Heart left ventricle (tissue), 16 donors: ENCODE results near the gene COMMD3. TPM values are rescaled to one million over a fixed set of nuclear protein-coding genes. Genes with fewer than 3 reads are reported as not detected.

Experiments
- ATAC-seq, 4 donors: fragments of 200-7000 bp; cut with Tn5 transposase; one replicate each; pipeline ENCODE4 v1.9.1; 2020 to 2022; ENCODE audit warnings: moderate library complexity in 4 of 4, mild to moderate bottlenecking in 3 of 4, moderate number of reproducible peaks in 1 of 4
- DNase-seq, 5 donors: peaks; one replicate each; pipeline ENCODE4 v3.0.0-alpha.2; 2020
- H3K27ac ChIP-seq, 12 donors: fragments of 200-600 bp; sonication (generic) in 4 of 12; one replicate each; pipeline versions ENCODE4 v1.5.0 to v1.8.0; 2016 to 2022; ENCODE audit warnings: mild to moderate bottlenecking in 2 of 12
- H3K27me3 ChIP-seq, 9 donors: fragments of 200-600 bp; sonication (generic) in 2 of 9; one replicate each; pipeline versions ENCODE4 v1.5.1 to v1.8.0; 2016 to 2022; ENCODE audit warnings: mild to moderate bottlenecking in 3 of 9
- H3K36me3 ChIP-seq, 9 donors: fragments of 200-600 bp; sonication (generic) in 2 of 9; one replicate each; pipeline versions ENCODE4 v1.5.0 to v1.8.0; 2018 to 2022; ENCODE audit warnings: mild to moderate bottlenecking in 2 of 9
- H3K4me1 ChIP-seq, 12 donors: fragments of 200-600 bp; sonication (generic) in 4 of 12; one replicate each; pipeline versions ENCODE4 v1.5.0 to v1.8.0; 2016 to 2022; ENCODE audit warnings: mild to moderate bottlenecking in 3 of 12
- H3K4me3 ChIP-seq, 12 donors: fragments of 200-600 bp; sonication (generic) in 4 of 12; one replicate each; pipeline versions ENCODE4 v1.5.0 to v1.8.0; 2017 to 2022; ENCODE audit warnings: mild to moderate bottlenecking in 9 of 12, moderate library complexity in 4 of 12
- H3K9me3 ChIP-seq, 12 donors: fragments of 200-600 bp; sonication (generic) in 4 of 12; one replicate each; pipeline versions ENCODE4 v1.5.0 to v1.8.0; 2016 to 2022; ENCODE audit warnings: mild to moderate bottlenecking in 1 of 12
- CTCF ChIP-seq, 12 donors: fragments of 200-600 bp; sonication (generic) in 4 of 12; IDR thresholded peaks; one replicate each; pipeline versions ENCODE4 v1.5.0 to v1.8.0; 2018 to 2022; ENCODE audit warnings: antibody characterized with exemption in 12 of 12, mild to moderate bottlenecking in 5 of 12
- POLR2A ChIP-seq, 2 donors: fragments of 450-650 bp; IDR thresholded peaks; one replicate each; pipeline ENCODE4 v1.6.1; 2017; ENCODE audit warnings: antibody characterized with exemption in 2 of 2, mild to moderate bottlenecking in 2 of 2, moderate library complexity in 2 of 2
- WGBS, 4 donors: extraction: QIAGEN DNeasy Blood & Tissue Kit in 2 of 4; methylation state at CpG; one replicate each; pipeline versions ENCODE4 v1.1.5 to v1.1.7; 2013 to 2018; 5-methylcytosine and 5-hydroxymethylcytosine counted together
- intact Hi-C, 10 donors: fragments of 100-400 bp; cut with DNase I; formaldehyde crosslinking; loops; one replicate each; pipeline versions ENCODE4 v1.11.1 to v1.14.2; 2022
- polyA plus RNA-seq, 2 donors: library from polyadenylated mRNA; stranded (reverse); fragments of 200-250 nt; gene quantifications; one replicate each; pipeline ENCODE4 v1.2.3, GENCODE V29; 2013
- total RNA-seq, 9 donors: library from RNA; depleted of rRNA in 2 of 9; stranded (reverse); fragments of >200 nt in 2 of 9; fragmentation: NEBNext Ultra II Directional in 3 of 9; extraction: Animal tissue kit (Norgen Biotek cat#: 25700) in 3 of 9; gene quantifications; one replicate each; pipeline versions ENCODE4 v1.1.0 to v1.2.4, GENCODE V29; 2016 to 2023
- donor health status: ischemic (EF 13 %, LVEDD 7.1; RV severe dilation, severe dysfunction).
- donor health status: healthy with polysubstance abuse.
- donor health status: DM: no; HTN: yes; CAD: no.
- donor health status: DM: no; HTN: no; CAD: no.
- donor health status: ischemic (EF 25% LVEDD 6.9; RV normal size, moderate dysfunction).
- donor health status: ischemic (EF 25% LVEDD 5.7; RV mildly dilated, moderate dysfunction).
- donor health status: healthy.
- donor health status: DM: yes; HTN: yes; CAD: no.
- donor health status: ischemic (EF 35%, LVEDD 5.7; RV mildly dilated, moderate dysfunction).
- donor health status: nonischemic (EF 11% LVEDD 7.7; RV severe dilation, severe dysfunction).
- donor health status: DM: yes; HTN: yes; CAD: no.
- donor health status: PGD.
- donor health status: ischemic (EF 29% LVEDD 5.4; RV normal size, mild dysfunction).
- donor health status: nonischemic (EF 23%, LVEDD 6.1; RV moderate dilation, normal function).

Gene COMMD3
- total and polyA plus RNA-seq, 11 donors, result 44.4 to 88.5 (median 74.1) TPM

DNA sequence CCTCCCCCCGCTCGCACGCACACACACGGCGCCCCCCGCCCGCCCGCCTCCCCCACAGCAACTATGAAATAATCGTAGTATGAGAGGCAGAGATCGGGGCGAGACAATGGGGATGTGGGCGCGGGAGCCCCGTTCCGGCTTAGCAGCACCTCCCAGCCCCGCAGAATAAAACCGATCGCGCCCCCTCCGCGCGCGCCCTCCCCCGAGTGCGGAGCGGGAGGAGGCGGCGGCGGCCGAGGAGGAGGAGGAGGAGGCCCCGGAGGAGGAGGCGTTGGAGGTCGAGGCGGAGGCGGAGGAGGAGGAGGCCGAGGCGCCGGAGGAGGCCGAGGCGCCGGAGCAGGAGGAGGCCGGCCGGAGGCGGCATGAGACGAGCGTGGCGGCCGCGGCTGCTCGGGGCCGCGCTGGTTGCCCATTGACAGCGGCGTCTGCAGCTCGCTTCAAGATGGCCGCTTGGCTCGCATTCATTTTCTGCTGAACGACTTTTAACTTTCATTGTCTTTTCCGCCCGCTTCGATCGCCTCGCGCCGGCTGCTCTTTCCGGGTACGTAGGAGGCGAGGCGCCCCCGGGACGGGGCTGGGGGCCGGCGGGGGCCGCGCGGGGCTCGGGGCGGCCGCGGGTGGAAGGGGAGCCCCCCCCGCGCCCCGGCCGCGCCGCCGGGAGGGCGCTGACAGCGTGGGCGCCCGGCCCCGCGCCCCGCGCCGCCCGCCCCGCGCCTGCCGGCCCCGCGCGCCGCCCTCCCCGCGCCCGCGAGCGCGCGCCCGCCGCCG, 5.2 kb downstream of the COMMD3 start:
- H3K27ac ChIP-seq, result peak overlapping the region; percentile 85 to 98 (median 96)
- peaks cover 0 to 2% (median under 1%) of the 10 kb centered on the region in 9 donors for H3K36me3 ChIP-seq
- peaks cover 0 to 29% (median 0%) of the 10 kb centered on the region in 9 donors for H3K27me3 ChIP-seq
- peak overlapping the region; percentile 49 to 97 (median 90) for H3K4me3 ChIP-seq
- H3K4me1 ChIP-seq, result peaks cover 0 to 69% (median 54%) of the 10 kb centered on the region in 12 donors
- peak; percentile 21 to 50 (median 36) for ATAC-seq
- peak; percentile 67 to 84 (median 69) for DNase-seq
- no peaks in the 10 kb centered on the region for H3K9me3 ChIP-seq
- 0 to 1% (median 1%) methylated on average over 35 to 109 of the region's 114 CpGs for WGBS, 4 donors
- intact Hi-C loops, result loop anchor here in 8 of 10 donors (2.0 to 10.0 kb wide), 10 partner anchors 19 to 797 kb away; partner anchors contain the start of genes DNAJC1 (in 3 of the 8), MLLT10 (in 1 of the 8), PIP4K2A (in 1 of the 8) and SKIDA1 (in 1 of the 8)
- TF ChIP-seq POLR2A (IDR thresholded peaks at IDR 0.05) (peak in 1 of 2 donors; percentile 25), CTCF (IDR thresholded peaks at IDR 0.05) (no peak)

DNA sequence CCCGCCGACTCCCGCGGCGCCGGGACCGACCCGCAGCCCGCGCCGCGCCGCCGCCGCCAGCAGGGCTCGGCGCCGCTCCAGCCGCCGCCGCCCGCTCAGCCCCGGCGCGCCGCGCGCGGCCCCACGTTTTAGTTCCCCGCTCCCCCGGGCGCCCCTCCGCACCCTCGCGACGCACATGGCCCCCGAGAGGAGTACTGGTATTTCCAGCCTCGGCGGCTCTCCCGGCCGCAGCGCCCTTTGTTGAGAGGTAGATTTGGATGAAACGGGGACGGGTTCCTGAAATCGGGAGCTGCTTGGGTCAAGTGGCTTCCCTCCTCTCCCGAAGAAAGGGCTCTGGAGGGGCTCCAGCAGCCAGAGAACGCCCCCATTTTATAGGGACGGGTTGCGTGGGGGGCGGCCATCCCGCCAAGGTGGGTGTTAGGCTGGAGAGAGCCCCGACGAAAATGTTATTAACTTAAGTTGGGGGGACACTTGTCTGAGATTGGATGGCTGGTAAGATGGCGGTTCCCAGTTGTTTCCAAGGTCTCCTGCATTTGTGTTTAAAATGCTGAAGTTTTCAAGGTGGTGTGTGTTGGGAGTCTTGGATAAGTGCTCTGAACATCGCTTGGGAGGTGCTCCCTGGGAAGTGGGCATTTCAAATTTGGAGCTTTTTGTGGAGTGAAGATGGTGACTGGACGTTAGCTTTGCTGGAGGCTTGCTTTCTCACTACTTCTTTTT, 5.9 kb downstream of the COMMD3 start:
- 2 to 6% (median 4%) methylated on average over 14 to 57 of the region's 57 CpGs for WGBS, 4 donors
- TF ChIP-seq POLR2A (IDR thresholded peaks at IDR 0.05) (no peak), CTCF (IDR thresholded peaks at IDR 0.05) (no peak)
- peaks cover 0 to 29% (median 0%) of the 10 kb centered on the region in 9 donors for H3K27me3 ChIP-seq
- H3K4me1 ChIP-seq, result peaks cover 0 to 68% (median 52%) of the 10 kb centered on the region in 12 donors
- peaks cover 0 to 9% (median 8%) of the 10 kb centered on the region in 9 donors for H3K36me3 ChIP-seq
- intact Hi-C loops, result loop anchor here in 8 of 10 donors (2.0 to 10.0 kb wide), 10 partner anchors 19 to 797 kb away; partner anchors contain the start of genes DNAJC1 (in 3 of the 8), MLLT10 (in 1 of the 8), PIP4K2A (in 1 of the 8) and SKIDA1 (in 1 of the 8)
- peak overlapping the region in 7 of 12 donors; percentile 21 to 59 (median 35) for H3K27ac ChIP-seq
- ATAC-seq (no peak), DNase-seq (peak in 2 of 5 donors; percentile 52 to 70)
- H3K4me3 ChIP-seq, result peak overlapping the region; percentile 50 to 88 (median 68)
- no peaks in the 10 kb centered on the region for H3K9me3 ChIP-seq

DNA sequence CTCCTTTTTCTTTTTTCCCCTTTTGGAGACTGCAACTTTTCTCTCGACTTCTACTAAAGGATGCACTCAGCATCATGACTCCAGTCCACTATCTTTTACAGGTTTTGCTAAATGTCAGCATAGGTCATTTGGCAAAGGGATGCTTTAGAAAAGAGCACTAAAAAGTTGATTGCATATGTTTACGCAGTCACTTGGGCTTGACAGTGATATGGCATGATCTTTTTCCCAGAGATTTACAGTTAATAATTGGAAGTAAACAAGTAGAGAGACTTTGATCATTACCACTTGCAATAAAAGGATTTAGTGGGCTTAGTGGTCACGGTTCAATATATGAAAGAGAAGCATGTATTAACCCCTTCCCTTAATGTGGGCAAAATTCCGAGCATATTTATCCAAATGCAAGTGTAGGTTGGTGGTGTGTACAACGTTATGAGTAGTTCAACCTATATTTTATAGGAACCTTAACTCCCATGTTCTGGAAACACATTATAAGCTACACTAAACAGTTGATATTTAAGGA, 6.5 kb downstream of the COMMD3 start:
- H3K4me3 ChIP-seq, result peak overlapping the region; percentile 50 to 88 (median 68)
- ATAC-seq, result no peak
- H3K36me3 ChIP-seq, result peaks cover 0 to 15% (median 14%) of the 10 kb centered on the region in 9 donors
- intact Hi-C loops, result loop anchor here in 7 of 10 donors (2.0 to 10.0 kb wide), 9 partner anchors 18 to 798 kb away; partner anchors contain the start of genes DNAJC1 (in 2 of the 7), MLLT10 (in 1 of the 7), PIP4K2A (in 1 of the 7) and SKIDA1 (in 1 of the 7)
- 73 to 79% (median 76%) methylated on average over 5 of the region's 5 CpGs for WGBS, 4 donors
- H3K4me1 ChIP-seq, result peaks cover 0 to 61% (median 45%) of the 10 kb centered on the region in 12 donors
- peaks cover 0 to 29% (median 0%) of the 10 kb centered on the region in 9 donors for H3K27me3 ChIP-seq
- DNase-seq, result no peak
- H3K9me3 ChIP-seq, result no peaks in the 10 kb centered on the region
- peak overlapping the region in 2 of 12 donors; percentile 35 to 59 for H3K27ac ChIP-seq
- no peak for TF ChIP-seq CTCF (IDR thresholded peaks at IDR 0.05)
